ENCODE measurements around the gene MTNR1A. TPM values are rescaled to one million over a fixed set of nuclear protein-coding genes. Genes with fewer than 3 reads are reported as not detected.

MTNR1A gene
- 0.32 TPM in 1 of 2 replicates, not detected in the other for total RNA-seq

DNA sequence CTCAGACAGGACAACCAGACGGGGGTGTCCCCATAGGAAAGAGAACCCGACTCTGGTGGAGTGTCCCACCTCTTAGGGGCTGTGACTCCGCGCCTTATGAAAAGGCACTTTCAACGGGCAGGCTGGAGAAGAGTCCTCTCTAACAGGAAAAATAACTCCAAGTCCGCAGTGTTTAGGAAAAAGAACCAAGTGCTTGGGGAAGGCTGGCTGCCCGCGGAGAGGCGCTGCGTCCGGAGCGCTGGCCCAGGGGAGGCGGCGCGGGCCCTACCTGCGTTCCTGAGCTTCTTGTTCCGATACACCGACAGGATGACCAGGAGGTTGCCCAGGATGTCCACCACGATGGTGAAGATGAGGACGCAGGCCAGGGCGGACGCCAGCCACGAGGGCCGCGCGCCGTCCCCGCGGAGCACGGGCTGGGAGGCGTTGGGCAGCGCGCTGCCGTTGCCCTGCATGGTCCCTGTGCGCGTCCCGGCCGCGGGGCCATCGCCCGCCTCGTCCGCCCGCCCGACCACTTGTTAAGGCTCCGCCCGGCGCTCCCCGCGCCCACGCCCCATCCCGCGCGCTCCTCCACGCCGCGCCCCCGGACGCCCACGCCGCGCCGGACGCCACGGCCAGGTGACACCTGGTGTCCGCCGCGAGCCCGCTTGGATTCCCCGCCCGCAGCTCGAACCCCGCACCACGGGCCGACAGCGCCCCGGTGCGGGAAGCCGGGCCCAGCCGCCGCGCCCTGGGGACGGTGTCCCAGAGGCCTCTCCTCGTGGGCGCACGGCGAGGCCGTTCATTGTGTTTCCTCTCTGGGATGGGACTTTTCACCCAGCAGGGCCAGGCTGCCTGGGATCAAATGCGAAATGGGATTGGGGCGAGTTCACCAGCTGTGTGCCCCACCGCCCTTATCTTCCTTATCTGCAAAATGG lies at the start of gene MTNR1A:
TSS of gene MTNR1A (minus strand) at position 654 of the 914 bp plus-strand sequence. CDS start at position 452, 202 bp downstream.

Small RNAs within 50 kb of the gene (small RNA-seq; reads per million reads assigned to genes)
- not detected for gene RNU6-1055P

Other genes with a start within 250 kb of the MTNR1A start
- 279 and 334 TPM in 2 replicates for gene FAT1, start 168.3 kb upstream of the MTNR1A start, total RNA-seq

Data from hair follicle dermal papilla cell (primary cell).